ENCODE data around the gene KMT2B. TPM values are rescaled to one million over a fixed set of nuclear protein-coding genes. Genes with fewer than 3 reads are reported as not detected.

The KMT2B gene
- total RNA-seq, 4 donors from 2014 or later: 5.0 to 60.8 (median 16.8) TPM

DNA sequence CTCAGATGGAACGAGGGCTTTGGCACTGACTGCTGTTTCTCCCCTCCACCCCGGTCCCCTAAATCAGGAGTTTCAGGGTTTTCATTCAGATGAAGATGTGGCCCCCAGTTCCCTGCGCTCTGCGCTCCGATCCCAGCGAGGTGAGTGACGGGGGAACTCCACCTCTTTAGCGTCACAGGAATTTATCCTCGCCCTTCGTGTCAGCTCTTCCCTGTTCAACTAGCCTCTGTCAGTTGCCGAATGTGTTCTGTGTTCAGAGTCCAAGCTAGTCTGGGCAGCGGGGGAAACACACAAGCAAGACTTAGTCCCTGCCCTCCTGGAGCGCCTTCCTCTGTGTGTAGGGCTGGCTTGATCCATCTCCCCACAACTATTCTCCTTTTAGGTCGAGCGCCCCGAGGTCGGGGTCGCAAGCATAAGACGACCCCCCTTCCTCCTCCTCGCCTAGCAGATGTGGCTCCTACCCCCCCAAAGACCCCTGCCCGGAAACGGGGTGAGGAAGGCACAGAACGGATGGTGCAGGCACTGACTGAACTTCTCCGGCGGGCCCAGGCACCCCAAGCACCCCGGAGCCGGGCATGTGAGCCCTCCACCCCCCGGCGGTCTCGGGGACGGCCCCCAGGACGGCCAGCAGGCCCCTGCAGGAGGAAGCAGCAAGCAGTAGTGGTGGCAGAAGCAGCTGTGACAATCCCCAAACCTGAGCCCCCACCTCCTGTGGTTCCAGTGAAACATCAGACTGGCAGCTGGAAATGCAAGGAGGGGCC, 1.8 kb downstream of the KMT2B start:
- no peaks in the 10 kb centered on the region for H3K9me3 ChIP-seq
- H3K27me3 ChIP-seq: no peaks in the 10 kb centered on the region
- TF ChIP-seq, protein P1, sequence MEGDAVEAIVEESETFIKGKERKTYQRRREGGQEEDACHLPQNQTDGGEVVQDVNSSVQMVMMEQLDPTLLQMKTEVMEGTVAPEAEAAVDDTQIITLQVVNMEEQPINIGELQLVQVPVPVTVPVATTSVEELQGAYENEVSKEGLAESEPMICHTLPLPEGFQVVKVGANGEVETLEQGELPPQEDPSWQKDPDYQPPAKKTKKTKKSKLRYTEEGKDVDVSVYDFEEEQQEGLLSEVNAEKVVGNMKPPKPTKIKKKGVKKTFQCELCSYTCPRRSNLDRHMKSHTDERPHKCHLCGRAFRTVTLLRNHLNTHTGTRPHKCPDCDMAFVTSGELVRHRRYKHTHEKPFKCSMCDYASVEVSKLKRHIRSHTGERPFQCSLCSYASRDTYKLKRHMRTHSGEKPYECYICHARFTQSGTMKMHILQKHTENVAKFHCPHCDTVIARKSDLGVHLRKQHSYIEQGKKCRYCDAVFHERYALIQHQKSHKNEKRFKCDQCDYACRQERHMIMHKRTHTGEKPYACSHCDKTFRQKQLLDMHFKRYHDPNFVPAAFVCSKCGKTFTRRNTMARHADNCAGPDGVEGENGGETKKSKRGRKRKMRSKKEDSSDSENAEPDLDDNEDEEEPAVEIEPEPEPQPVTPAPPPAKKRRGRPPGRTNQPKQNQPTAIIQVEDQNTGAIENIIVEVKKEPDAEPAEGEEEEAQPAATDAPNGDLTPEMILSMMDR (IDR thresholded peaks at IDR 0.05): no peak
- no peak for TF ChIP-seq POLR2A (IDR thresholded peaks at IDR 0.05)
- no peak overlapping the region for H3K4me3 ChIP-seq
- no peak overlapping the region for H3K27ac ChIP-seq
- peaks cover 8 to 11% of the 10 kb centered on the region in 2 donors for H3K4me1 ChIP-seq
- intact Hi-C loops (cut with DNase I; ENCODE audit: low total_unique reads): loop anchor here (10.0 kb wide), 1 partner anchor 175 kb away; the partner anchor contains the start of gene TMEM147
- H3K36me3 ChIP-seq: no peaks in the 10 kb centered on the region
- DNase-seq: no peak

DNA sequence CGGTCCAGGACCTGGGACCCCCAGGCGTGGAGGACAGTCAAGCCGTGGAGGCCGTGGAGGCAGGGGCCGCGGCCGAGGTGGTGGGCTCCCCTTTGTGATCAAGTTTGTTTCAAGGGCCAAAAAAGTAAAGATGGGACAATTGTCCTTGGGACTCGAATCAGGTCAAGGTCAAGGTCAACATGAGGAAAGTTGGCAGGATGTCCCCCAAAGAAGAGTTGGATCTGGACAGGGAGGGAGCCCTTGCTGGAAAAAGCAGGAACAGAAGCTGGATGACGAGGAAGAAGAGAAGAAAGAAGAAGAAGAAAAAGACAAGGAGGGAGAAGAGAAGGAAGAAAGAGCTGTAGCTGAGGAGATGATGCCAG, 2.3 kb downstream of the KMT2B start:
- Histone ChIP-seq H3K9me3 (no peaks in the 10 kb centered on the region), H3K36me3 (no peaks in the 10 kb centered on the region), H3K27me3 (no peaks in the 10 kb centered on the region), H3K4me1 (peaks cover 8 to 10% of the 10 kb centered on the region in 2 donors), H3K27ac (no peak overlapping the region), H3K4me3 (no peak overlapping the region)
- no peak for DNase-seq
- intact Hi-C loops (cut with DNase I; ENCODE audit: low total_unique reads): no loop called here
- no peak for TF ChIP-seq POLR2A (IDR thresholded peaks at IDR 0.05)
- TF ChIP-seq, protein P1 (IDR thresholded peaks at IDR 0.05): no peak

DNA sequence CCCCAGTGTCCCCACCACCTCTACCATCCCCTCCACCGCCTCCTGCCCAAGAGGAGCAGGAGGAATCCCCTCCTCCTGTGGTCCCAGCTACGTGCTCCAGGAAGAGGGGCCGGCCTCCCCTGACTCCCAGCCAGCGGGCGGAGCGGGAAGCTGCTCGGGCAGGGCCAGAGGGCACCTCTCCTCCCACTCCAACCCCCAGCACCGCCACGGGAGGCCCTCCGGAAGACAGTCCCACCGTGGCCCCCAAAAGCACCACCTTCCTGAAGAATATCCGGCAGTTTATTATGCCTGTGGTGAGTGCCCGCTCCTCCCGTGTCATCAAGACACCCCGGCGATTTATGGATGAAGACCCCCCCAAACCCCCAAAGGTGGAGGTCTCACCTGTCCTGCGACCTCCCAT, 2.8 kb downstream of the KMT2B start:
- no peaks in the 10 kb centered on the region for H3K36me3 ChIP-seq
- no peak for TF ChIP-seq POLR2A (IDR thresholded peaks at IDR 0.05)
- TF ChIP-seq, protein P1 (IDR thresholded peaks at IDR 0.05): no peak

DNA sequence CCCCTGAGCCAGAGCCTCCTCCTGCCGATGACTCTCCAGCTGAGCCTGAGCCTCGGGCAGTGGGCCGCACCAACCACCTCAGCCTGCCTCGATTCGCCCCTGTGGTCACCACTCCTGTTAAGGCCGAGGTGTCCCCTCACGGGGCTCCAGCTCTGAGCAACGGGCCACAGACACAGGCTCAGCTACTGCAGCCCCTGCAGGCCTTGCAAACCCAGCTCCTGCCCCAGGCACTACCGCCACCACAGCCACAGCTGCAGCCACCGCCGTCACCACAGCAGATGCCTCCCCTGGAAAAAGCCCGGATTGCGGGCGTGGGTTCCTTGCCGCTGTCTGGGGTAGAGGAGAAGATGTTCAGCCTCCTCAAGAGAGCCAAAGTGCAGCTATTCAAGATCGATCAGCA, 3.6 kb downstream of the KMT2B start:
- H3K27me3 ChIP-seq: no peaks in the 10 kb centered on the region
- intact Hi-C loops (cut with DNase I; ENCODE audit: low total_unique reads): no loop called here
- no peaks in the 10 kb centered on the region for H3K4me1 ChIP-seq
- H3K36me3 ChIP-seq: no peaks in the 10 kb centered on the region
- no peak overlapping the region for H3K4me3 ChIP-seq
- H3K9me3 ChIP-seq: no peaks in the 10 kb centered on the region
- TF ChIP-seq, protein P1 (IDR thresholded peaks at IDR 0.05): no peak
- no peak for TF ChIP-seq POLR2A (IDR thresholded peaks at IDR 0.05)
- no peak for DNase-seq
- H3K27ac ChIP-seq: no peak overlapping the region

More for the DNA sequence above, 2.8 kb downstream of the KMT2B start:
- Histone ChIP-seq H3K4me1 (peaks cover 5% of the 10 kb centered on the region in 2 donors), H3K9me3 (no peaks in the 10 kb centered on the region), H3K27me3 (no peaks in the 10 kb centered on the region), H3K4me3 (no peak overlapping the region), H3K27ac (no peak overlapping the region)
- intact Hi-C loops (cut with DNase I; ENCODE audit: low total_unique reads): no loop called here
- no peak for DNase-seq

DNA sequence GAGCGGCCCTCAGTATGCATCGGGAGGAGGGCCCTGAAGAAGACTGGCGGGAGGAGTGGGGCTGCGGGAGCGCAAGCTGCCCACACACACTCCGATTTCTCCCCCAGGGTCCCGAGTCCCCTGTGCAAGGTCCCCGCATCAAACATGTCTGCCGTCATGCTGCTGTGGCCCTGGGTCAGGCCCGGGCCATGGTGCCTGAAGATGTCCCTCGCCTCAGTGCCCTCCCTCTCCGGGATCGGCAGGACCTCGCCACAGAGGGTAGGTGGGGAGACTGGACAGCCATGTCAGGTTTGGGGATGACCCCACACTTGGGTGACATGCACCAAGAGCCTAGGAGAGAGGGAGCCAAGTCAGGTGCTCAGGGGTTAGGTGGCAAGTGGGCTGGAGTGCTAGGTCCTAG, 4.7 kb downstream of the KMT2B start:
- Histone ChIP-seq H3K27ac (no peak overlapping the region), H3K36me3 (no peaks in the 10 kb centered on the region), H3K27me3 (no peaks in the 10 kb centered on the region), H3K4me1 (no peaks in the 10 kb centered on the region), H3K9me3 (no peaks in the 10 kb centered on the region), H3K4me3 (no peak overlapping the region)
- TF ChIP-seq, protein P1 (IDR thresholded peaks at IDR 0.05): no peak
- TF ChIP-seq POLR2A (IDR thresholded peaks at IDR 0.05): no peak
- intact Hi-C loops (cut with DNase I; ENCODE audit: low total_unique reads): no loop called here
- no peak for DNase-seq

Measured in uterus (tissue), 4 donors.